HG03064 (cell line): ENCODE data around the gene COL4A3.

ENCODE experiments used
- ATAC-seq: cut with Tn5 transposase; IDR thresholded peaks from one replicate; pipeline ENCODE4 v1.9.1; 2021; ENCODE audit warnings: low read depth; ENCODE audit not compliant: unreplicated experiment

Gene COL4A3

GRCh38 chr2:227163998-227164762 lies at the start of gene COL4A3, which contains the start of gene COL4A4:
Gene COL4A3, plus strand, starts transcription at chr2:227164624. Its CDS starts 103 bp downstream, at chr2:227164727.
Gene COL4A4, minus strand, starts transcription at chr2:227164205. Its CDS starts 16,722 bp downstream, at chr2:227147483.
- peak; percentile 38 for ATAC-seq

- no peak for ATAC-seq
Observed at GRCh38 chr2:227115761-227116160, 48.7 kb upstream of the COL4A3 start.

- ATAC-seq = no peak
Observed at GRCh38 chr2:227117027-227117426, 47.4 kb upstream of the COL4A3 start.

GRCh38 chr2:227117852-227118251 lies 46.6 kb upstream of the COL4A3 start:
- no peak for ATAC-seq

GRCh38 chr2:227118353-227118752 lies 46.1 kb upstream of the COL4A3 start:
- ATAC-seq = no peak

- ATAC-seq = no peak
Observed at GRCh38 chr2:227123697-227124096, 40.7 kb upstream of the COL4A3 start.

GRCh38 chr2:227124811-227125210 lies 39.6 kb upstream of the COL4A3 start:
- ATAC-seq = no peak

GRCh38 chr2:227125506-227125905 lies 38.9 kb upstream of the COL4A3 start:
- ATAC-seq = no peak

- ATAC-seq = no peak
Observed at GRCh38 chr2:227127201-227127600, 37.2 kb upstream of the COL4A3 start.

- ATAC-seq = no peak
Observed at GRCh38 chr2:227130636-227131035, 33.8 kb upstream of the COL4A3 start.

- ATAC-seq = no peak
Observed at GRCh38 chr2:227132986-227133385, 31.4 kb upstream of the COL4A3 start.

- ATAC-seq = no peak
Observed at GRCh38 chr2:227134591-227134990, 29.8 kb upstream of the COL4A3 start.

GRCh38 chr2:227141301-227141700 lies 23.1 kb upstream of the COL4A3 start:
- ATAC-seq = no peak

GRCh38 chr2:227143895-227144294 lies 20.5 kb upstream of the COL4A3 start:
- ATAC-seq = no peak

GRCh38 chr2:227146456-227146855 lies 18.0 kb upstream of the COL4A3 start:
- ATAC-seq = no peak

GRCh38 chr2:227147023-227147422 lies 17.4 kb upstream of the COL4A3 start:
- ATAC-seq = no peak

GRCh38 chr2:227148106-227148505 lies 16.3 kb upstream of the COL4A3 start:
- ATAC-seq = no peak

GRCh38 chr2:227150222-227150936 lies 14.0 kb upstream of the COL4A3 start:
- ATAC-seq = no peak

GRCh38 chr2:227152093-227152766 lies 12.2 kb upstream of the COL4A3 start:
- ATAC-seq = no peak

GRCh38 chr2:227153307-227153706 lies 11.1 kb upstream of the COL4A3 start:
- ATAC-seq = no peak

GRCh38 chr2:227153758-227154486 lies 10.5 kb upstream of the COL4A3 start:
- ATAC-seq = no peak
